Stimulated activated CD8-positive, alpha-beta memory T cell treated with anti-CD3 and anti-CD28 coated beads, Interleukin-2, amount 100 ng/mL, for 48 hours (primary cell): Measurements from ENCODE around the gene NAP1L5.
A peak's percentile ranks its signal among the peaks of the same experiment; 100 is the strongest.

Experiments used
- DNase-seq, 2 donors: peaks; one replicate each; pipeline ENCODE4 v3.0.0-alpha.2; 2020; ENCODE audit warnings: low read depth in 2 of 2

NAP1L5 gene, protein sequence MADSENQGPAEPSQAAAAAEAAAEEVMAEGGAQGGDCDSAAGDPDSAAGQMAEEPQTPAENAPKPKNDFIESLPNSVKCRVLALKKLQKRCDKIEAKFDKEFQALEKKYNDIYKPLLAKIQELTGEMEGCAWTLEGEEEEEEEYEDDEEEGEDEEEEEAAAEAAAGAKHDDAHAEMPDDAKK

GRCh38 chr4:88697588-88698329 is at the start of gene NAP1L5:
NAP1L5 (minus strand) TSS chr4:88697829; CDS start chr4:88697754, 75 bp downstream.
- peak; percentile 38 for DNase-seq

DNA sequence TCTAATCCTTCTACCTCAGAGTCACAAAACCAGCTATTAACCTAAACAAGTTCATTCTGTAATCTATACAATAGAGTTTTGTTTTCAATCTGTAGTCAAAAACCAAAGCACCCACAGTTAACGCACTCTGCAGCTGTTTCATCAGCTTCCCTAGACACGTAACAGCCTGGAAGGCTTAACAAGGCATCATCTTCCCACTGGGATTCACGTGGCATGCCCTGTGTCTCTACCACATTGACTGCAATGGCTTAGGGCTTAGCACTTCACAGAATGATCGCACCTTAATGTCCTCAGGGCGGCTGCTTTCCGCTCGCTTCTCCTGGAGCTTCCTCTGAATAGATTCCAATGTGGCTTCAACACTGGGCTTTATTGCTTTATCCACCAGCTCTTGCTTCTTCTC is 49.7 kb upstream of the NAP1L5 start:
- no peak for DNase-seq

GRCh38 chr4:88746206-88746605 is 48.6 kb upstream of the NAP1L5 start:
- no peak for DNase-seq

- no peak for DNase-seq
These were observed 48.0 kb upstream of the NAP1L5 start for GRCh38 chr4:88745581-88746163.

GRCh38 chr4:88745175-88745574 is 47.5 kb upstream of the NAP1L5 start:
- DNase-seq, result no peak

DNA sequence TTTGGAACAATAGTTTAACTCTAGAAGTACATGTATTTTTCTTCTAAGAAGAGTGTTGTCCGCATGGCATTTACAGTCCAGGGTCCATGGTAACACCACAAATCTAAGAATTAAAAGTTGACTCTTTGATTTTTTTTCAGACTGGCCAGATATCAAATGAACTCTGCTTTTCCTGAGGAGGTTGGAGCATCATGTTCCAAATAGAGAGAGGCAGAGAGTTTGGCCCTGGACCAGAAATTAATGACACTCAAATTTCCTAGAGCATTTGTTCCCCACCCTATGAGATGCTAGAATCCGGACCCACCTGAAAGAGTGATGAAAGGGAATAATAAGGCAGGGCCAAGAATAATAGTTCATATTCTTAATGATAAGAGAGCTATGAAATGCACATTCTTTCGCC is 47.0 kb upstream of the NAP1L5 start:
- no peak for DNase-seq

GRCh38 chr4:88743696-88744095 is 46.1 kb upstream of the NAP1L5 start:
- DNase-seq, result no peak

DNA sequence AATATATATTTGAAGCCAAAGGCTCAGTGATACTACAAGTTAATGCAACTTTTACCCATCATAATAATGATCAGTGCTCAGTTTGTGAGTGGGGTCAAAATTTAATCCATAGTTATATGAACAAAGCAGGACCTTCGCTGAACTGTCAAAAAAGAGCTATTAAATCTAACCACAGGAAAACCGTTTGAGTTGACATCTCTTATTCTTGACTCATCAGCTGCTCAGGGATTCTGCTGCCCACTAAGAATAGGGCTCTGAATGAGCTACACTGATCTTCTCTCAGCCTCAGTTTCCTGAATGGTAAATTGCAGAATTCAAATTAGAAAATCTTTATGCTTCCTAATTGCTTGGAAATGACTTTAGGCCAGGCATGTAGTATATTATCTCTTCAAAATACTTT is 44.9 kb upstream of the NAP1L5 start:
- DNase-seq, result no peak

- DNase-seq, result no peak
These were observed 40.6 kb upstream of the NAP1L5 start for GRCh38 chr4:88738180-88738579.

GRCh38 chr4:88737307-88737941 is 39.8 kb upstream of the NAP1L5 start:
- DNase-seq, result no peak

GRCh38 chr4:88736264-88736663 is 38.6 kb upstream of the NAP1L5 start:
- no peak for DNase-seq

- DNase-seq, result no peak
These were observed 37.9 kb upstream of the NAP1L5 start for GRCh38 chr4:88735564-88735963.

- DNase-seq, result no peak
These were observed 36.8 kb upstream of the NAP1L5 start for GRCh38 chr4:88734403-88734949.

DNA sequence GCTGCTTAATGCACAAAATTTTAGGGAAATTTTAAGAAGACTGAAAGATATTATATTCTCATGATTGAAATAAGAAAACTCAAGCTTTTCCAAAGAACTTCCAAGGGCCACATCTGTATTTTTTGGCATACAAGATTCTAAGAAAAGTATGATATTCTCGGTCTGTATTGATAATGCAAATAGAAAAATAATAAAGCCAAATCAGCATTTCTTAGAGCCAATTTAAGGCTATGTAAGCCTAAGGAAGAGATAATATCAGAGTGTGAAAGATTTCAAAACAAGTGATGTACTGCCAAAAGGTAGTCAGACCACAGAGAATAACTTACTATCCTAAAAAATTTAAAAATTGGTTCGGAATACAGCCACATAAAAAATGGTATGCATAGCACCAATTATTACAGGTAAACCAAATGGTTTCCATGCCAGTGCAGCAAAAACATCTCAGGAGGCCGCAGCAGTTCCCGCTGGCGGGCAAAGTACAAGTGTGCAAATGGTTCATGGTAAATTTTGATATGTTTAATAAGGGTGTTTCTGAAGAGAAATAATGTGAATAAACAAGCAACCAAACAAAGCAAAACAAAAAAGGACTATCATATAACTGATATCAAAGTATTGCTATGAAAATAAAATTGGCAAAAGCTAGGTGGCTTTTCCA is 35.2 kb upstream of the NAP1L5 start:
- no peak for DNase-seq

GRCh38 chr4:88731381-88731780 is 33.8 kb upstream of the NAP1L5 start:
- no peak for DNase-seq

- no peak for DNase-seq
These were observed 33.2 kb upstream of the NAP1L5 start for GRCh38 chr4:88730811-88731210.

GRCh38 chr4:88729146-88729760 is 31.6 kb upstream of the NAP1L5 start:
- no peak for DNase-seq

DNA sequence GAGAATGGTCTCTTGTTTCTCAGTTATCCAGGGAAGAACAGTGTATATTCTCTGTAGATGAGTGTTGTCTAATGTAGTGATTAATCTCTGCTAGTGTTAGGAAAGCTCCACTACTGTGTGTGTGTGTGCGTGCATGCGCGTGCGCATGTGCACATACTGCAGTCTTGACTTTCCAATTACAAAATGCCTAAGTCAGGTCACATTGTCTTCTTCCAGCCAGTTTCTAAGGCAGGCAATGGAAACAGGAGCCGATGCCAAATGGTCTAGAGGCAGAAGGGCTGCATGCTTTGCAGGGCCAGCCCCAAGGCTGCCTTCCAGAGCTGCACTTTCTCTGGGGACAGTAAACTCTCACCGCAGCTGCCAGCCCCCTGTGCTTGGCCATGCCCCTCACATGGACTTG is 30.5 kb upstream of the NAP1L5 start:
- DNase-seq, result no peak

GRCh38 chr4:88725986-88726385 is 28.4 kb upstream of the NAP1L5 start:
- no peak for DNase-seq

DNA sequence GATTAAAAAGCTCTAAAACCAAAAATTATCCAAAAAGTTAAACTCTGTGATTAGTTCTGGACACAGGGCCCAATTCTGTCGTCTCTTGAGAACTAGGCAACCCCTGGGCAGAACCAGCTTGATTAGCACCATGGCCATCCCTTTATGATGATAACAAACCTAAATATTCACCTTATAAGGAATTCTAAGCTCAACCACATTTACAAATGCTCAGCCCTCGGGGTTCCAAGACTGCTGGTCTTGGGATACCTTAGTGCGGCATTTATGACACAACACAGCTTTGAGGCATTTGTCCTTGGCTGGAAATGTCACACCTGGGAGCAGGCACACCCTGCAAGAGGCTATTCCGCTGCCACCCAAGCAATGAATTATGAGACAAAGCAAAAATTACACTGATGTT is 27.5 kb upstream of the NAP1L5 start:
- no peak for DNase-seq

DNA sequence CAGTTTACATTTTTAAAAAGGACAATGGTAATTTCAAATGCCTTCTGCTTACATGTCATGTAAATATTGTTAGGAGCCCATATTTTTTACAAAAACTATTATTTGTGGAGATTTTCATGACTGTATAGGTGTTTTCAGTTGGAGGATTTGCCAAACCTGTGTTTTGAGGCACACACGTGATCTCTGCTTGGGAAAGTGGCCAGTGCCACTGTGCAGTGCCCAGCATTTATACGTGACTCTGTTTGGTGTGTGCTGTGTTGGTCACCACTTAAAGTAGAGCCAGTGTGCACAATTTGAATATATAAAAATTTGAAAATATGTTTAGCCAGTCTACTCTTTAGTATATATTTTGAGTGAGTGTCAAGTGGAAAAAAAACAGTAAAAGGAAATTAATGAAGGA is 26.8 kb upstream of the NAP1L5 start:
- no peak for DNase-seq

DNA sequence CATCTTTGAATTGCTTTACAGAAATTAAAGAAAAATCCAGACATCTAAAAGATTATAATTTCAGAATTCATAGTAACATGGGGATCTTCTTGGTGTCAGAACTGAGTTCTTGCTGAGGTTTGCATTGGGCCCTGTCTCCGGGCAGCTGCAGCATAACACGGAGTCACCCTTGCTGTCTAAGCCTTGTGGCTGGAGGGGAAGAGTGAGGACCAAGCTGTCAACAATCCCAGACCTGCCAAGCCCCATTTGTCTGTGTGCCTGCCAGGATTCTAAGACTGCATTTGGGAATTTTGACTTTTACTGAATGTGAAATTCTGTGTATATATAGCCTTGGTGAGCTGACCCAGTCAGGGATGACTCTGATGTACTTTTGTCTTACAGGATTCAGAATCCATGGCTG is 25.2 kb upstream of the NAP1L5 start:
- no peak for DNase-seq
